ENCODE data around the gene DFFB. TPM values are rescaled to one million over a fixed set of nuclear protein-coding genes. Genes with fewer than 3 reads are reported as not detected.
A peak's percentile ranks its signal among the peaks of the same experiment; 100 is the strongest.

Gene DFFB
- total and polyA plus RNA-seq, 2 donors (not counting 1 experiment from before 2014, with no cell fraction given) = 6.4 to 7.6 TPM

DNA sequence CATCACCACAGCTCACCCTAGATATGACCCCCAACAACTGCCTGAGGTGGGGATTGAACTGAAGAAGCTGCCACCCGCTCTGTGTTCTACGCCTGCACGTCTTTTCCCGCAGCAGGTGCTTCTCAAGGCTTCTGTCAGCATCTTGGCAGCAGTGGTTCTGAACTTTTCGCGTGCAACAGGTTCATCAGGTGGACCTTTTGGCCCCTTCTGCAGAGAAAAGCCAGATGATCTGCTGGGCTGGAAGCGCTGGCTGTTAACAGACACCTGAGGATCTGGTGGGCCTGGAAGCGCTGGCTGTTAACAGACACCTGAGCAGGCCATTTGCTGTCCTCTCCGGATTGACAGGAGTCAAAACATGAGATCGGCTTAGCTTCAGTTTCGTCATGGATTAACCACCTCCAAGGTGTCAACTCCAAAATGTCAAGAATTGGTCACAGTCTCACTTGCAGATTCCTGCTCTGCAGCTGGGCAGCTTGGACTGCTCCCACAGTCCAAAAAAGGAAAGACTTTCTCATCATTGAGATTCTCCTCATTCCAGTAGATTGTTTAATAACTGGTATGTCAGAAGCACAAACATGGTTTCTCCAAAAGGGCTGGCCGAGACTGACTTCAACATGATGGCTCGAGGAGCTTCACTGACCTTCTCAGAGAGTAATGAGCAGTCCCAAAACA lies 38.1 kb downstream of the DFFB start:
- Histone ChIP-seq H3K36me3 (ENCODE audit: control insufficient read depth, insufficient read depth, low read length) (no peaks in the 10 kb centered on the region), H3K27ac (ENCODE audit: insufficient read depth, low read length) (no peak overlapping the region), H3K4me2 (ENCODE audit: extremely low read depth, insufficient read depth, low read length) (no peak overlapping the region), H3K9me3 (ENCODE audit: control insufficient read depth, insufficient read depth, low read depth, low read length) (no peaks in the 10 kb centered on the region), H3K9ac (ENCODE audit: insufficient read depth, low read length) (no peak overlapping the region), H3K79me2 (ENCODE audit: control insufficient read depth, insufficient read depth, low read length) (peaks cover 69% of the 10 kb centered on the region), H3K4me3 (replicated peaks in 1 of 4; ENCODE audit: control extremely low read depth in 1 of 4, insufficient read depth in 1 of 4, low read depth in 3 of 4, low read length in 4 of 4) (no peak overlapping the region), H3K27me3 (ENCODE audit: control insufficient read depth, insufficient read depth, low read length) (no peaks in the 10 kb centered on the region), H2AFZ (ENCODE audit: low read length) (no peak overlapping the region), H4K20me1 (ENCODE audit: control insufficient read depth, extremely low read depth, insufficient read depth, low read length) (no peaks in the 10 kb centered on the region), H3K4me1 (ENCODE audit: control insufficient read depth, extremely low read depth, insufficient read depth, low read length) (peaks cover 6% of the 10 kb centered on the region)
- TF ChIP-seq EZH2 (IDR thresholded peaks at IDR 0.05; ENCODE audit: low read length, missing control alignments) = no peak
- TF ChIP-seq, protein P1, sequence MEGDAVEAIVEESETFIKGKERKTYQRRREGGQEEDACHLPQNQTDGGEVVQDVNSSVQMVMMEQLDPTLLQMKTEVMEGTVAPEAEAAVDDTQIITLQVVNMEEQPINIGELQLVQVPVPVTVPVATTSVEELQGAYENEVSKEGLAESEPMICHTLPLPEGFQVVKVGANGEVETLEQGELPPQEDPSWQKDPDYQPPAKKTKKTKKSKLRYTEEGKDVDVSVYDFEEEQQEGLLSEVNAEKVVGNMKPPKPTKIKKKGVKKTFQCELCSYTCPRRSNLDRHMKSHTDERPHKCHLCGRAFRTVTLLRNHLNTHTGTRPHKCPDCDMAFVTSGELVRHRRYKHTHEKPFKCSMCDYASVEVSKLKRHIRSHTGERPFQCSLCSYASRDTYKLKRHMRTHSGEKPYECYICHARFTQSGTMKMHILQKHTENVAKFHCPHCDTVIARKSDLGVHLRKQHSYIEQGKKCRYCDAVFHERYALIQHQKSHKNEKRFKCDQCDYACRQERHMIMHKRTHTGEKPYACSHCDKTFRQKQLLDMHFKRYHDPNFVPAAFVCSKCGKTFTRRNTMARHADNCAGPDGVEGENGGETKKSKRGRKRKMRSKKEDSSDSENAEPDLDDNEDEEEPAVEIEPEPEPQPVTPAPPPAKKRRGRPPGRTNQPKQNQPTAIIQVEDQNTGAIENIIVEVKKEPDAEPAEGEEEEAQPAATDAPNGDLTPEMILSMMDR (conservative IDR thresholded peaks at IDR 0.05 in 1 of 2, IDR thresholded peaks at IDR 0.05 in 1 of 2; ENCODE audit: low read depth in 1 of 2, low read length in 2 of 2) = no peak
- peak in 1 of 2 donors; percentile 57 for DNase-seq (ENCODE audit: low read depth in 2 of 2)

DNA sequence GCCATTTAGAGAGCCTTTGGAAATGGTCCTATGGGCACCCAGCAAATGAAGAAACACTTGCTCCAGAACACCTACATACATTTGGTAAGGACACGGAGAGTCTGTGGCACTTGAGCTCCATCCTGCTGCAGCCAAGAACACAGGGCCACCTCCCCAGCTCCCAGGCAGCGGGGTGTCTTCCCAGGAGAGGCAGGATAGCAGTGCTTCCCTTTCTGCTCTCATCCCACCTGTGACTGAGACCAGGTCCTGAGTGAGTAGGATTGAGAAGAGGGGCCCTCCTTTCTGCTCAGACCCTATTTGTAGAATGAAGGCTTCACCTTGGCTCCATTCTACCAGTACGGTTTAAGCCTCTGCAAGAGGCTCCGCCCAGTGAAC lies 38.7 kb downstream of the DFFB start:
- H3K79me2 ChIP-seq (ENCODE audit: control insufficient read depth, insufficient read depth, low read length) = peaks cover 69% of the 10 kb centered on the region
- H3K4me1 ChIP-seq (ENCODE audit: control insufficient read depth, extremely low read depth, insufficient read depth, low read length) = peaks cover 6% of the 10 kb centered on the region
- H3K4me3 ChIP-seq (replicated peaks in 1 of 4; ENCODE audit: control extremely low read depth in 1 of 4, insufficient read depth in 1 of 4, low read depth in 3 of 4, low read length in 4 of 4) = no peak overlapping the region
- no peaks in the 10 kb centered on the region for H4K20me1 ChIP-seq (ENCODE audit: control insufficient read depth, extremely low read depth, insufficient read depth, low read length)
- DNase-seq (ENCODE audit: low read depth in 2 of 2) = no peak
- no peak overlapping the region for H3K4me2 ChIP-seq (ENCODE audit: extremely low read depth, insufficient read depth, low read length)
- no peaks in the 10 kb centered on the region for H3K36me3 ChIP-seq (ENCODE audit: control insufficient read depth, insufficient read depth, low read length)
- no peaks in the 10 kb centered on the region for H3K27me3 ChIP-seq (ENCODE audit: control insufficient read depth, insufficient read depth, low read length)
- no peak overlapping the region for H3K27ac ChIP-seq (ENCODE audit: insufficient read depth, low read length)
- no peaks in the 10 kb centered on the region for H3K9me3 ChIP-seq (ENCODE audit: control insufficient read depth, insufficient read depth, low read depth, low read length)
- no peak overlapping the region for H3K9ac ChIP-seq (ENCODE audit: insufficient read depth, low read length)
- TF ChIP-seq, protein P1 (conservative IDR thresholded peaks at IDR 0.05 in 1 of 2, IDR thresholded peaks at IDR 0.05 in 1 of 2; ENCODE audit: low read depth in 1 of 2, low read length in 2 of 2) = no peak
- no peak for TF ChIP-seq EZH2 (IDR thresholded peaks at IDR 0.05; ENCODE audit: low read length, missing control alignments)
- H2AFZ ChIP-seq (ENCODE audit: low read length) = no peak overlapping the region

DNA sequence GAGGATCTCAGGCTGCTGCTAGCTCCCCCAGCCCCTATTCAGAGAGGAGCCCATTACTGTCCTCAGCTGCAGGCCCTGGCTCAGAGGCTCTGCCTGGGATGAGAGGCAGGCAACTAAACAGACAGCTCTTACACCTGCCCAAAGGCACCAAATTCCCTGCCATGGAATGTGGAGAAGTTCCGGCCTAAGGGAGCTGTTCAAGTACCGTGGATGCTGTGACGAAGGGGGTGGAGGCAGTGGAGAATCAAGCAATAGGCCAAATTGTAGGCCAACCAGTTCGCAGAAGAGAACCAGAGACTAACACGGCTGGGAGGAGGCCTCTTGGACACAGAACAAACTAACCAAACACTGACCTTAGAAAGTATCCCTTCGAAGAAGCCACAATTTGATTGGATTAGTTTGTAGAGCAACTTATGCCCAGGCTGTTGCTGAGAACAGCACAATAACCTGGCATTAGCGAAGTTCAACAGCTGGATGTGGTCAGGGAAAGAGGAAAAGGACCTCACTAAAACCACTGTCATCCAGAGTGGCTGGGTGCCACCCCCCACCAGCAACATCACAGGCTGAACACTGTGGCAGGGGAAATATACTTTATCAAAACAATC lies 39.2 kb downstream of the DFFB start:
- peaks cover 67% of the 10 kb centered on the region for H3K79me2 ChIP-seq (ENCODE audit: control insufficient read depth, insufficient read depth, low read length)
- no peak overlapping the region for H2AFZ ChIP-seq (ENCODE audit: low read length)
- H3K4me2 ChIP-seq (ENCODE audit: extremely low read depth, insufficient read depth, low read length) = no peak overlapping the region
- H3K4me1 ChIP-seq (ENCODE audit: control insufficient read depth, extremely low read depth, insufficient read depth, low read length) = peaks cover 6% of the 10 kb centered on the region
- no peak overlapping the region for H3K9ac ChIP-seq (ENCODE audit: insufficient read depth, low read length)
- no peaks in the 10 kb centered on the region for H4K20me1 ChIP-seq (ENCODE audit: control insufficient read depth, extremely low read depth, insufficient read depth, low read length)
- H3K9me3 ChIP-seq (ENCODE audit: control insufficient read depth, insufficient read depth, low read depth, low read length) = no peaks in the 10 kb centered on the region
- no peaks in the 10 kb centered on the region for H3K27me3 ChIP-seq (ENCODE audit: control insufficient read depth, insufficient read depth, low read length)
- no peak overlapping the region for H3K4me3 ChIP-seq (replicated peaks in 1 of 4; ENCODE audit: control extremely low read depth in 1 of 4, insufficient read depth in 1 of 4, low read depth in 3 of 4, low read length in 4 of 4)
- no peak for TF ChIP-seq EZH2 (IDR thresholded peaks at IDR 0.05; ENCODE audit: low read length, missing control alignments)
- no peak overlapping the region for H3K27ac ChIP-seq (ENCODE audit: insufficient read depth, low read length)
- DNase-seq (ENCODE audit: low read depth in 2 of 2) = no peak
- H3K36me3 ChIP-seq (ENCODE audit: control insufficient read depth, insufficient read depth, low read length) = no peaks in the 10 kb centered on the region

All from fibroblast of lung (primary cell).